ENCODE results near the gene KCTD11.

Gene KCTD11

DNA sequence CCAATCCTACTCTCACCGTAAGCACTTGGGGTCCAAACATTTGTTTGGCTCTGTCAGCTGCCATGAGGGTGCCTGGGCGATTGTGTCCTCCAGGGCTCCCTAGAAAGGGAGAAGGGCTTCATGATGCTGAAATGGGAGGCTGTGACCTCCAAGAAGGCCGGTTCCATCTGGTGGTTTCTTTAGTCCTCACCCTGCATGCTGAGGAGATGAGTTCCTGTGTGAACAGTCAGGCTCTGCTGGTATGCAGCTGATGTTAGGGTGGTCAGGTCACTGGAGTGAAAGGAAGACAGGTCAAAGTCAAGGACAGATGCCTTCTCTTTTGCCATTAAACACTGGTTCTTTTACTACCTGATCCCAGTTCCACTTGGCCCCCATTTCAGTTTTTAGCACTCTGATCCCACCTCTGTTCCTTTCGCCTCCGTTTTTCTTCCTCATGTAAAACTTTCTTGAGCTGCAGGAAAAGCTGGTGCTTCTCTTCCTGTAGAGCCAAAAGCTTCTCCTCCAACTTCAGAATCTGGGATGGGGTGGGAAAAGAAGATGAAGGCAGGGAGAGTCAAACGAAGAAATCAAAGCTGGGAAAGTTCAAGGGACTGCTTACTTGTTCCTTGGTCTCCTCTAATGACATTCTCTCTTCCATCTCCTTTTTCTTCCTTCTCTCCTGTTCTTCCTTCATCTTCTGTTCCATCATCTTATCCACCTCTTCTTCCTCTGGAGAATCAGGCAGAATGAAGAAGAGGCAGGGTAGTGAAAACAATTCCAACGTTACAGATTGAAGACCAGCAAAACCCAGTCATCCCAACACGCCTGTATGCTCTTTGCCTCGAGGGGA is 37.9 kb upstream of the KCTD11 start:
- Histone ChIP-seq H3K36me3 (peaks cover 85% of the 10 kb centered on the region), H3K27ac (peak overlapping the region; percentile 86), H3K27me3 (ENCODE audit: insufficient read depth, low read depth, severe bottlenecking) (no peaks in the 10 kb centered on the region), H3K9me3 (ENCODE audit: severe bottlenecking) (no peaks in the 10 kb centered on the region), H3K4me3 (ENCODE audit: low read depth, low read length) (peak overlapping the region; percentile 86)
- DNase-seq = no peak
- TF ChIP-seq, protein P1, sequence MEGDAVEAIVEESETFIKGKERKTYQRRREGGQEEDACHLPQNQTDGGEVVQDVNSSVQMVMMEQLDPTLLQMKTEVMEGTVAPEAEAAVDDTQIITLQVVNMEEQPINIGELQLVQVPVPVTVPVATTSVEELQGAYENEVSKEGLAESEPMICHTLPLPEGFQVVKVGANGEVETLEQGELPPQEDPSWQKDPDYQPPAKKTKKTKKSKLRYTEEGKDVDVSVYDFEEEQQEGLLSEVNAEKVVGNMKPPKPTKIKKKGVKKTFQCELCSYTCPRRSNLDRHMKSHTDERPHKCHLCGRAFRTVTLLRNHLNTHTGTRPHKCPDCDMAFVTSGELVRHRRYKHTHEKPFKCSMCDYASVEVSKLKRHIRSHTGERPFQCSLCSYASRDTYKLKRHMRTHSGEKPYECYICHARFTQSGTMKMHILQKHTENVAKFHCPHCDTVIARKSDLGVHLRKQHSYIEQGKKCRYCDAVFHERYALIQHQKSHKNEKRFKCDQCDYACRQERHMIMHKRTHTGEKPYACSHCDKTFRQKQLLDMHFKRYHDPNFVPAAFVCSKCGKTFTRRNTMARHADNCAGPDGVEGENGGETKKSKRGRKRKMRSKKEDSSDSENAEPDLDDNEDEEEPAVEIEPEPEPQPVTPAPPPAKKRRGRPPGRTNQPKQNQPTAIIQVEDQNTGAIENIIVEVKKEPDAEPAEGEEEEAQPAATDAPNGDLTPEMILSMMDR (IDR thresholded peaks at IDR 0.05; ENCODE audit: low read depth, low read length) = no peak

DNA sequence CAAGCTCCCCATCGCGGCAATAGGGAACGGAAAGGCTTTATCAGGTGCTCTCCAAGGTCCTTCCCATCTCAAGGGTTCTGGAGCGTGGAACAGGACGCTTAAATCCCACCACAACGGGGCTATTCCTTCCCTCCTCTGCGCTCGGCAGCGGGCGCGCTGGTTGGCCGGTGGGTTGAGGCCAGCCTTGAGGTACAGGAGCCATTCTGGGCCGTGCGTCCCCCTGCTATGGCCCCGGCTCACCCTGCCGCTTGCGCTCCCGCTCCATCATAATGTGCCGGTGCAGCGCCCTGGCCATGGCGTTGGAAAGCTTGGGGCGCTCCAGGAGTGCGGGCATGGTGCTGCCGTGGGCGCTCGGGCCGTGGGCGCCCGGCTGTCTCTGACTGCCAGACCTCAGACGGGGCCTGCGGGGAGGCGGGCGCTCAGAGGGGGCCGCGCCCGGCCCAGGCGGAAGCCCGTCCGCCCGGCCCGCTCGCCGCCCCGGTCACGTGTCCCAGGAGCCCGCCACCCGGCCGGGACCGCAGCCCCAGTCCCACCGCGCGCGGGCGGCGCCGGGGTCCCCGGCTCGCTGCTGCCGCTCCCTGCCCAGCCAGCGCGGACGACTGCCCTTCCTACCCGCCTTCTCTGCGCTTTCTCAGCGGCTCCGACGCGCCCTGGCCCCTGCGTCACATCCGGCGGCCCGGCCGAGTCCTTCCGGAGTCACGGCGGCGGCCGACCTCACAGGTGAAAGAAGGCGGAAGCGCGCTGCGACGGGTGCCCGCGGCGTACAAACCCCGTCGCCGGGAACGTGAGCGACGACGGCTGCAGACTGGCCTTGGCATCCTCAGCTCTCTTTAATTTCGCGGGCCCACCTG is 37.0 kb upstream of the KCTD11 start, which contains the start of gene GPS2:
GPS2 (minus strand) TSS at position 642 of the 851 bp plus-strand sequence; CDS start at position 334, 308 bp downstream.
- DNase-seq = peak; percentile 90
- H3K27ac ChIP-seq = peak within 1 kb of the TSS; percentile 86

DNA sequence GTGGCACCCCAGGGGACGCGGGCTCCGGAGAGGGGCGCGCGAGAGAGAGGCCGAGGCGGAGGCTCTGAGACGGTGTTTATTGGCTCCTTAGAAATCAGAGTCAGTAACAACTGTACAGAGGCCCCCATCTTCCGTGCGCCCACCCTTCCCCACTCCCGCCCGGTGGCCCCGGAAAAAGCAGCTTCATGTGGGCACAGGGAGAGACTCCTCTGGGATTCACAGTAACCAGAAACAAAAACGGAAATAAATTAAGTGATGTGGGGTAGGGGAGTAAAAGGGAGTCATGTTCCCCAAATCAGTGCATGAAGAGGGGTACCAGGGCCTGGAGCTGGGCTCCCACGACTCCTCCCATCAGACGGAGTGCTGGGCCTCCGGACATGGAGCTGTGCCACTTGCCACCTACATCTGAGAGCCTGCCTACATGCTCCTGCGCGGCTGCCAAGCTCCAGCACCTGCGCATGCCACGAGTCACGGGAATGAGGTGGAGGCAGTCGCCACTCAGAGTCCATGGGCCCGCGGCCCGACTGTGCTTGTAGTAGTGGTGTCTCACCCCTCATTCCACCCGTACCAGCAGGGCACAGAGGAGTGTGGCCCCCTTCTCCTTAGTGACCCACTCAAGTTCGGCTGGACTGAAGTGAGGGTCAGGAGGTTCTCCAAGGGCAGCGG is 36.3 kb upstream of the KCTD11 start:
- peaks cover 77% of the 10 kb centered on the region for H3K36me3 ChIP-seq
- no peaks in the 10 kb centered on the region for H3K27me3 ChIP-seq (ENCODE audit: insufficient read depth, low read depth, severe bottlenecking)
- no peaks in the 10 kb centered on the region for H3K9me3 ChIP-seq (ENCODE audit: severe bottlenecking)
- peak overlapping the region; percentile 86 for H3K4me3 ChIP-seq (ENCODE audit: low read depth, low read length)
- peak overlapping the region; percentile 86 for H3K27ac ChIP-seq
- TF ChIP-seq, protein P1 (IDR thresholded peaks at IDR 0.05; ENCODE audit: low read depth, low read length) = no peak
- no peak for DNase-seq

More for the DNA sequence above, 37.0 kb upstream of the KCTD11 start, which contains the start of gene GPS2:
- TF ChIP-seq, protein P1 (IDR thresholded peaks at IDR 0.05; ENCODE audit: low read depth, low read length) = no peak
- no peaks in the 10 kb centered on the region for H3K9me3 ChIP-seq (ENCODE audit: severe bottlenecking)
- peaks cover 77% of the 10 kb centered on the region for H3K36me3 ChIP-seq
- no peaks in the 10 kb centered on the region for H3K27me3 ChIP-seq (ENCODE audit: insufficient read depth, low read depth, severe bottlenecking)
- H3K4me3 ChIP-seq (ENCODE audit: low read depth, low read length) = peak within 1 kb of the TSS; percentile 86

GRCh38 chr17:7317161-7317803 is 34.7 kb upstream of the KCTD11 start:
- Histone ChIP-seq H3K27me3 (ENCODE audit: insufficient read depth, low read depth, severe bottlenecking) (no peaks in the 10 kb centered on the region), H3K36me3 (peaks cover 80% of the 10 kb centered on the region), H3K4me3 (ENCODE audit: low read depth, low read length) (no peak overlapping the region), H3K9me3 (ENCODE audit: severe bottlenecking) (no peaks in the 10 kb centered on the region), H3K27ac (no peak overlapping the region; the same call in 1 of the 2 replicates)
- DNase-seq = no peak
- TF ChIP-seq, protein P1 (IDR thresholded peaks at IDR 0.05; ENCODE audit: low read depth, low read length) = no peak

Measured in WERI-Rb-1 (cell line).